ENCODE data around the gene TNFRSF1A.

TNFRSF1A gene

DNA sequence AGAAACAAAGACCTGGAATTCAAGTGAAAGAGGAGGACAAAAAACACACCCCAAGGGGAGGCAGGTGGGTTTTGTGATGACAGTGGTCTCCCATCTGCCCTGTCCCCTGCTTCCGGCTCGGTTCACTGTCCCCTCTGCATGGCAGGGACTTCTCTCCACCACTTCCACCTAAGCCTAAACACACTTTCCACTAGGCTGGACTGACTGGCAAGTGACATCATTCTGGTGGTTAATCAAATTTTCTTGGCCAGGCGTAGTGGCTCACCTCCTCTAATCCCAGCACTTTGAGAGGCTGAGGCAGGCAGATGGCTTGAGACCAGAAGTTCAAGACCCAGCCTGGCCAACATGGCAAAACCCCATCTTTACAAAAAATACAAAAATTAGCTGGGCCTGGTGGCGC is 19.5 kb downstream of the TNFRSF1A start:
- no peak for DNase-seq

DNA sequence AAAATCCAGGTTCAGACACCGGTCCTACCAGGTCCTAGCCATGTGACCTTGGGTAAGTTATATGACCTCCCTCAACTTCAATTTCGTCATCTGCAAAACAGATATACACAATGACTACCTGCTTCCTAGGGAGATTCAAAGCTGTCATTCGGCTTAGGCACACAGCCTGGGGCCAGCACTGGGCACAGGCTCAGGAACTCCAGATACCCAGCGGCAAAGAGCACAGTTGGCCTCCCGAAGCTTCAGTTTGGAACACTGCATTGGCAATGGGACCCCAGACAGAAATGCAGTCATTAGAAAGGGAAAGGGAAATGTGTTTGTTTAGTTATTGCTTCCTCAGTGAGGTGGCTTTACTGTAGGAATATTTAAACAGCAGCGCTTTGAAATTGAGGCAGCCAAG is 20.0 kb downstream of the TNFRSF1A start:
- DNase-seq = no peak

DNA sequence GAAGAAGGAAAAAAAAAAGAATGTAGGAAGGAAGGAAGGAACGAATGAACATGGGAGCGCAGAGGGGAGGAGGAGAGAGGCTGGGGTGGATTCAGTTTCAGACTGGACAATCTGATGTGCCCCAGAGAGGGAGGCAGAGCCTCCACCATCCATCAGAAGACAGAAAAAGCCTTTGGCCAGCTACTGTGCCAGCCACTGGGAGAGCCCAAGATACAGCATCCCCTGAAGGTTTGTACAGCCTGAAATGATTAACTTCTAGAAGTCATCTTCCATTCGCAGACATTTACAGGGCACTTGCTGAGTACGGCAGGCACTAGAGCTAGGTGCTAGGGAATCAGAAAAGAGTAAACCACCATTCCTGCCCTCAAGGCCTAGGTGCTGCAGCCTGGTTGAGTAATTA is 22.4 kb downstream of the TNFRSF1A start:
- DNase-seq = no peak

DNA sequence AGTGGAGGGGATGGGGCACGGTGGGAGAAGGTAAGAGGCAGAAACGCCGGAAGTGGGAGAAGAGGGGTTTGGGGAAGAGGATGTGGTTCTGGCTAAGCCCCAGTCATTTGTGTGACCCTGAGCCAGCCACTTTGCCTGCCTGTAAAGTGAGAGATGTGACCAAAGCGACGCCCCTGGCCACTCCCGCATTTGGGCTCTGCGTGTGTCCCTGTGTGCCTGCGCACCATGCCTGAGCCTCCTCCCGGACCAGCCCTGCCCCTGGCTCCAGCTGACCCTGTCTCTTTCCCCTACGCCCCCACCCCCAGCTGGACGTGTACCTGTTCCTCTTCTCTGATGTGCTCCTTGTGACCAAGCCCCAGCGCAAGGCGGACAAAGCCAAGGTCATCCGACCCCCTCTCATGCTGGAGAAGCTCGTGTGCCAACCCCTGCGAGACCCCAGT is 23.4 kb downstream of the TNFRSF1A start:
- DNase-seq = no peak

DNA sequence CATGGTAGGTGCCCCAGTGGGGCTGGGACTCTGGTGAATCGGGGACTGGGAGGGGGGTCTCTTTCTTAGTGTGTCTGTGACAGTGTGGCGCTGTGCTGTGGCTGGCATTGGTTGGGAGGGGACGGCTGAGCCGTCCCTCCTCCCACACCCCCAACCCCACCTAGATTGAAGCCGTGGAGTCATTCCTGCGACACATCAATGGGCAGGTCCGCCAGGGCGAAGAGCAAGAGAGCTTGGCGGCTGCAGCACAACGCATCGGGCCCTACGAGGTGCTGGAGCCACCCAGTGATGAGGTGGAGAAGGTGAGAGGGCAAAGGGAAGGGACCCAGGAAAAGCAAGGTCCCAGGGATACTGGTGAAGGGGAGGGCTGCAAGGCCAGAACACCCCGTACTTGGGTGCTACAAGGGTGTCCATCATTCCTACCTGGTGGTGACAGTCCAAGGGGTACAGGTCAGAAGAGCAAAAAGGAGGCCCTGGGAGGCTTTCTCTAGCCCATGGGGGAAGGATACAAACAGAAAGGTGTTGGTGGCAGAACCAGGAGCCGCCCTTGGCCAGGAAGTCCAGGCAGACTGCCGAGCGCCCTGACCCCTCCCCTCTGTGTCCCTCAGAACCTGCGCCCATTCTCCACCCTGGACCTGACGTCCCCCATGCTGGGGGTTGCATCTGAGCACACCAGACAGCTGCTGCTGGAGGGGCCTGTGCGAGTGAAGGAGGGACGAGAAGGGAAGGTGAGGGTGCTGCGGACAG is 24.0 kb downstream of the TNFRSF1A start:
- DNase-seq = no peak

DNA sequence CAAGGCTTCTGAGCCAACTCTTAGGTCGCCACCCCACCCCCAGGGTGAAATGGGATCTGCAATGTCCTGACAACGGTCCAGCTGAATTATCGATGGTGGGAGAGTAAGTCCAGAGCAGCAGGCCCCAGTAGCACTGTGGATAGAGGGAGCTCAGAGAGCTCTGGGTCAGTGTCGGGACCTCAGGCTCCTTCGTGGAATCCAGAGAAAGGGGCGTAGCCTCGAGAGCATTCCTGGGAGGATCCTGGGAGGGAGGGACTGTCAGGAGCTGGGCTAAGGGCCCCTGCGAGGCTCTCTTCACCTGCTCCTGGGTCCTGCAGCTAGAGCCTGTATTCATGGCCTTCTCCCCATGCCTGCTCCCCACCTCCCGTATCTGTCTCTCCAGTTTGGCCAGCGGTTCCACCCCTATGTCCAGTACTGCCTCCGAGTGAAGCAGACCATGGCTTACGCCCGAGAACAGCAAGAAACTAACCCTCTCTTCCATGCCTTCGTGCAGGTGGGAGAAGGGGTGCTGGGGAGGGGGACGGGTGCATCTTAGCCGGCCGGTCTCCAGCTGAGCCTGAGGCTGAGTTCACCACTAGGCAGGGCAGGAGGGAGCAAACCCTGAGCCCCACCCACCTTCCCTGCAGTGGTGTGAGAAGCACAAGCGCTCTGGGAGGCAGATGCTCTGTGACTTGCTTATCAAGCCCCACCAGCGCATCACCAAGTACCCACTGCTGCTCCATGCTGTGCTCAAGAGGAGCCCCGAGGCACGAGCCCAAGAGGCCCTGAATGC is 24.8 kb downstream of the TNFRSF1A start:
- no peak for DNase-seq

DNA sequence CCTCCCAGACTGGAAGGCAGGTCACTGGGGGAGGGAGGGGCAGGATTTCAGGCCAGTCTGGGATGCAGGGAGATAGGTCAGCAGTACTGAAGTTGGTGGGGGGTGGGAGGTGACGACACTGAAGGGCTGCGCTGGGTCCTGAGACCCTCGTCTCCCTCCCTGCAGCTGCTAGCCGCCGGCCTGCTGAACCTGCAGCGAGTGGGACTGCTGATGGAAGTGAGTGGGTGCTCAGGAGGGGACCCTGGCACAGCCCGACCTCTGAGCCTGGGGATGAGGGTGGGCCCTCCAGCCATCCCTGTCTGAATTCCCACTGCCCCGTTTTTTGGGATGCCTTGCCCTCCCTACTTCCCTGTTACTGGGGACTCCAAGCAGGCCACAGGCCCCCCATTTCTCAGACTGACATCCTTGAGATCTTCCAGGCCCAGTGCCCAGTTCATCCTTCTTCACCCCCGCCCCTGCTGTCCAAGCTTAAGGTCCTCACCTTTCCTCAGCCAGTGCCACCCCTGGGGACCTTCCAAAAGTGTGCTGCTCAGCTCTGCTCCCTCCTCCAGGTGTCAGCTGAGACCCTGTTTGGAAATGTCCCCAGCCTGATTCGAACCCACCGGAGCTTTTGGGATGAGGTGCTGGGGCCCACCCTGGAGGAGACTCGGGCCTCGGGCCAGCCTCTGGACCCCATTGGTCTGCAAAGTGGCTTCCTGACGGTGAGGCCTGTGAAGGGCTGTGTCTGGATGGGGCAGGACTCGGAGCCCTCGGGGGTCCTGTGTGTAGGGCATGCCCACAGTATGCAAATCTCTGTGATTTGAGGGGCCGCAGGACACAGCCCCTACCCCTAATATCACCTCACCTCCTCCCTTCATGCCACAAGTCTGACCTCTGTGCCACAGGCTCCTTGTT is 25.9 kb downstream of the TNFRSF1A start:
- no peak for DNase-seq

DNA sequence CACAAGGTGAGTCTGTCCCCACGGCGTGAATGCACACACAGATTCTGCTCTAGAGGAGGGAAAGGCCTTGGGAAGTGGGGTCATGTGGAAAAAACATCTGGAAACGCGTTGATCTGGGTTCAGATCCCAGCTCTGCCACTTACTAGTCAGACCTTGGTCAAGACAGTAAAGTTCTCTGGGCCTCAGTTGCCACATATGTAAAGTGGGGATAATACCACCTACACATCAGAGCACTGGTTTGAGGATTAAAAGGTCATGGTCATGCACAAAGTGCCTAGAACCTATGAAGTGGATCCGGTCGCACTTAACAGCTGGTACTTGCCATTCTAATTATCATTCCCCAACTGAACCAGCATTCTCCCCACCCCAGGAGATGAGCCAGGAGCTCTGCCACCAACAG is 26.7 kb downstream of the TNFRSF1A start:
- no peak for DNase-seq

DNA sequence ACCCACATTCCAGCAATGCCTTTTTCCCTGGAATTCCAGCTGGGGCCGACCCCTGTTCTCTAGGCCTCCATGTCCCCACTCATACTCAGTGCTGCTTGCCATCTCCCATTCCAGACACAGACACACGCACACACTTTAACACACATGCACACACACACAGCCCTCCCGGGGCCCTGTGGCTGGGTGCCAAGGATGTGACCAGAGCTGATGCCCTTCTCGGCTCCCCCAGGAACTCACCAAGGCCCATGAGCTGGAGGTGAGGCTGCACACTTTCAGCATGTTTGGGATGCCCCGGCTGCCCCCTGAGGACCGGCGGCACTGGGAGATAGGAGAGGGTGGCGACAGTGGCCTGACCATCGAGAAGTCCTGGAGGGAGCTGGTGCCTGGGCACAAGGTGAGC is 27.1 kb downstream of the TNFRSF1A start:
- no peak for DNase-seq

DNA sequence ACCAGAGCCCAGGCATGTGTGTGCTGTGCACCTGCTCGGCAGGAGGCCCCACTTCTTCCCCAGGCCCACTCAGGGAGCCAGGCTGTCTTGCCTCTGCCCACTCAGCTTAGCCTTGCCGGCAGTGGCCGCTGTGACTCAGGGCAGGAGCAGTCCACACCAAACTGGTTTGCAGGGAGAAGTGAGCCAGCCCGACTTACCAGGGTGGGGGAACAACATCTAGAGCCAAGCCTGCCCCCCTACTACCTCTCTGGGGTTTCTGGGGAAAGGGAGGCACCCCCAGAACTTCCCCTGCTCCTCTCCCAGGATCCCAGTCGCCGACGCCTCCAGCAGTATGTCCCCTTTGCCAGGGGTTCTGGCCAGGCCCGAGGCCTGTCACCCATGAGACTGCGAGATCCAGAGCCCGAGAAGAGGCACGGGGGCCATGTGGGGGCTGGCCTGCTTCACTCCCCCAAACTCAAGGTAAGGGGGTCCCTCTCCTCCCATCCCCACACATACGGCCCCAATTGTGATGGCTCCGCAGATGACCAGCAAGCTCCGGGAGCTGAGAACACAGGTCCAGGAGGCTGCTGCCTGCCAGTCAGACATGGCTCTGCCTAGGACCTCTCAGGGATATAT is 28.4 kb downstream of the TNFRSF1A start:
- DNase-seq = no peak

DNA sequence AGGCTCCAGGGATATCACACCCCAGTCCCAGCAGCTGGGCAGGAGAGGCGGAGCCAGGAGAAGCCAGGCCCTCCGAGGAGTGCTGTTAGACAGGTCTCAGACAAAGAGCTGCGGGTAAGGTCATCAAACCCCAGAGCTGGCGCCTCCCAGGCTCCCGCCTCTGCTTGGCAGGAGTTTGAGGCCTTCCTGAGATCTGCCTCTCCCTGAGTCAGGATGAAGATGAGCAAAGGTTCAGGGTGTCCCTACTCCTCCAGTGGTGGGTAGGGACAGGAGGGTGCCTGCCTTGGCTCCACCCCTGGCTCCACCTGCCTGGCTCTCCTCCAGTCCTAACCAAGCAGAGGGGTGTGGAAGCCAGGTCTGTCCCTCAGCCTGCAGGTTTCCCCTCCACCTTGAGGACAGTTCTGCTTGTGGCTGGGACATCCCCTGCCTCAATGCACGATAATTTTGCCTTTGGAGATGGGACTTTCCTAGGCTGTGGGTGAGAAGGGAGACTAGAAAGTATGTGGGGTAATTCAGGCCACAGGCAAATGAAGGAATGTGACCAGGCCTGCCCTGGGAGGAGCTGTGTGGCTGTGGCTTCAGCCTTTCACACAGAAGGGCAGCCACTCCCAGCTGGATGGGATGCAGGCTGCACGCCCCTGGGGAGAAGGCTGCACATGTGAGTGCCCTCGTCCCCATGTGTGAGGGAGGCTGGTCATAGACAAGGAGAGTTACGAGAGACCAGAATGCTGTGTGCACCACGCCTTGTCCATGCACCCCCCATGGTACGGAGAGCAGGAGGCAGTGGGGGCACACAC is 29.1 kb downstream of the TNFRSF1A start:
- DNase-seq = peak; percentile 67

DNA sequence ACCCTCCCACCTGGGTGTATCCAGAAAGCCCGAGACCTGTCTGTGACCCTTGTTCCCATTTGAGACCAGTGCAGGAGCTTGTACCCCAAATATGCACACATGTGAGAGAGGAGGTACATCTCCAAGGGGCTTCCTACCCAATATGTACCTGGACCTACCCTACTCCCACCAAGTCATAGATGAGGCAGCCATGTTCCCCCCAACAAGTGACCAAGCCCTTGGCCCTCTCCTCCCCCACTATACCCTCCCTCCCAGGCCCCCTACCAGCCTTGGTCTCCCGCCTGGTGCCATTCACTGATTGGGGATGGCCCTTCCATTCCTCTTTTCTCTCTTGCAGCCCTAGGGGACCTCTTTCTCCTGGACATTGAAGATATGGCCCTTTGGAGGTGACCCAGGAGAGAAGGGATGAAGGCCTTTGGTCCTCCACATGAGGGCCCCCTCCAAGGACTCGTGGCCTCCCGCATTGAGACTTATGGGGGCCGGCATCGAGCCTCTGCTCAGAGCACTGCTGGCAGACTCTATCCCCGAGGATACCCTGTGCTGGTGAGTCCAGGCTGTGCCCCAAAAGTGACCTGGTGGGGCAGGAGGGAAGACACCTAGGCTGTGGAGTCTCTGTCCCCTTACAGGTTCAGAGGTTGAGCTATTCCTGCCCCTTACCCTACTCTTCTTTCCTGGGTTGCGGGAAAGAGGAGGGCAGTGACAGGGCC is 29.9 kb downstream of the TNFRSF1A start:
- DNase-seq = no peak

DNA sequence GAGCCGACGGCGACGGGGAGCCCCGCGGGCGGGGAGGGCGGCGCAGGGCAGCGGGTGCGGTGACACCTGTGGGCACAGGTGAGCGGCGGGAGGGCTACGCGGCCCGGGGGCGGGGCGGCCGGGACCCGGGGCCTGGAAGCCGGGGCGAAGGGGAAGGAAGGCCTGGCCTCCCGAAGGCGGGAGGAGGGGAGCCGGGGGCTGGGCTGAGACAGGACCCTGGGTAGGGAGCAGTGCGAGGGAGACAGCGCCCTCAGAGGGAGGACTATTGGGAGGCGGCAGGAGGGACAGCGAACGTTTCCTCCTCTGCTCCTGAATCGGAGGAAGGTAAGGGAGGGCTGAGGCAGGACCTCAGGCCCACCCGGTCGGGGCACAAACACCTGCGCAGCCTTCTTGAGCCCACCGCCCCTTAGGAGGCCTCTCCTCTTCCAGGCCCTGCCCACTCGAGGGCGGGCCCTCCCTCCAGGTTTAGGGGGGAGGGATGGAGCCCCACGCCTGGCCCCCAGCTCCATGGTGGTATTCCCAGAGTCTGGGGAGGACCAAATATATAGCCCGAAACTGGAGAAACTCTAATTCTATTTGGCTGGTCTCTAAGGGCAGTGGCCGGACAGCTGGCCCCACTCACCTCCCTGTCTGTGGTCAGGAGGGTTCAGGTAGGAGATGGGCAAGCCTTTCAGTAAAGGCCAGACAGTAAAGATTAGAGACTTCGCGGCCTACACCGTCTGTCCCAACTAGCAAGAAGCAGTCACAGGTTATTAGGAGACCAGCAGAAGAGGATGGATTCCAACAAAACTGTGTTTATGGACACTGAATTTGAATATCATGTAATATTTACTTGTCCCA is 30.9 kb downstream of the TNFRSF1A start:
- DNase-seq = no peak

DNA sequence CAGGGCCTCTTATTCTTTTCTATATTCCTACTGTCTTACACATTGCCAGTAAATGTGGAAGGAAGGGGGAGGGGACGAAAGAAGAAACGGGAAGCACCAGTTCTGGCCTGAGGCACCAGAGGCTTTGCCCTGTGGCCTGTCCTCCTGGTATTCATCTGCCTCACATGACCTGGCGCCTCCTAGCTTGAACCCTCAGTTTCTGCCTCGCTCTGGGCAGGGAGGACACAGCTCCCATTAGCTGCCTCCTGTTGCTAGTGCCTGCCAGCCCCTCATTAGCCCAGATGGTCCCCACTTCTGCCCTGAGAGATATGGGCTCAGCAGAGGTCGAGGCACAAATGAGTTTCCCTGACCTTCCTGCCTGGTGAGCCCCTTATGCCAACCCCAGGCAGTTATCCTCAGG is 34.3 kb downstream of the TNFRSF1A start:
- no peak for DNase-seq

DNA sequence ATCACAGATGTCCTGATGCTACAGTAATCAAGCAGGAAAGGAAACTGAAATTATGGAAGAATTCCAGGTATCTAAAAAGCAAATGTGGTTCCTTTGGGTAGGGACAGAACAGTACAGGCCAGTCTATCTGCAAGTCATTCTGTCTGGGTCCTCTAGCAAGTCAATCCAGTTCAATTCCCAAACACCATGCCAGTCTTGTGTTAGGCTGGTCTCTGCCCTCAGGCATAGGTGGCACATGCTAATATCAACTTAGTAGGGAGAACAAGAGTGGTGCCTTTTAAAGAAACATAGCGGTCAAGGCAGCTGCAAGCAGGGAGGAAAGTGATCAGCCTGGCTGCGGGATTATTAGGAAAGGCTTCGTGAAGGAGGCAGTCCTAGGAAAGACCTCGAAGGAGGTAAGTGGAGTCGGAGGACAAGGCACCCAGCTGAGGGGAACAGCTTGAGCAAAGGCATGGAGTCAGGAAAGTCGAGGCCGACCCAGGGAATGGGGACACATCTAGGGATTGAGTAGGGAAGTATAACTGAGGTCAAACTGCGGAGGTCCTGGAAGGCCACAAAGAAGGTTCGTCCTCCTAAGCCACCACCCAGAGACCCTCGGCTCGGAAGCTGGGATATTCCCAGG is 35.2 kb downstream of the TNFRSF1A start:
- no peak for DNase-seq

DNA sequence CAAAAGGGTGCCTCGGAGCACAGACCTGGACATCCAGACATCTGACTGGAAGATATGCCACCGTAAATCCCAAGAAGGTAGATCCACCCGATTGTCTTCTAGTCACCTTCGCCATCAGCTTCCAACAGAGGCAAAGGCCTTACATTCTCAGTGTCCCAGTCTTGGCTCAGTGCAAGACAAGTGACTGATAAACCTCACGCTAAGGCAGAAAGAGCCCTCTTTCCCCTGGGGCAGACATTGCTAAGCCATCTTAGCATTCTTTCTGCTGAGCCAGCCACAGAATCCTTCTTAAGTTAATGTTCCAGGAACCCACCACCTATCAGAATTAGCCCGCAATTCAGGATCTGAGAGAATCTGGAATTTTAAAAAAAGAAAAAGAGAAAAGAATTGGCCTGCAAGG is 35.7 kb downstream of the TNFRSF1A start:
- DNase-seq = no peak

DNA sequence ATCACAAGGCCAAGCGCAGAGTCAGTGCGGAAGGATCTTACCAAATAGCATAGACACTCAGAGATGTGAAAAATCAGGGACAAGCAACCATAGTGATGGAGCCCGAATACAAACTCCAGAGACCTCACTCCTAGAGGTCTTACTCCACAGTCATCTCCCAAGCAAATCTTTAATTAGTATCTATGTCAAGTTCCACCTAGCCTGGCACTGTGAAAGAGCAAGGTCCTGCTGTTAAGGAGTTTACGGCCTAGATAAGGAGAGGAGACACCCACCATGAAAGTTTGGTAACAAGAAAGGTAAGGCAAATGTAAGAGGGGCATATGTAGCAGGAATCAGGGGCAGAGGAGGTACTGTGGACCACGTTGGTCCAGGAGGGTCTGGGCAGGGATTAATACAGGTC is 38.8 kb downstream of the TNFRSF1A start:
- DNase-seq = no peak

DNA sequence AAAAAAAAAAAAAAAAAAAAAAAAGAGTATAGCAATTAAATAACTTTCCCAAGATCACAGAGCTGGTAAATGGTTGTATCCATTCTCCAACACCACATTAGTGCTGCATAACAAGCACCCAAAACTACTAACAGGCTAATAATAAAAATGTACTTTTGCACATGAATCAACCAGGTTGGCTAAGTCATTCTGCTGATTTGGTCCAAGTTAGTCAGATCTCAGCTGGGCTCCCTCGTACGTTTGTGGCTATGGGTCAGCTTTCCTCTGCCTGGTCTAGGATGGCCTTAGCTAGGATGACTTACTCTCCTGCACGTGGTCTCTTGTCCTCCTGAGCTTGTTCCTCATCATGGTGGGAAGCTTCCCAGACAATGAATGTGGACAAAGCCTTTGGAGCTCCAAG is 39.3 kb downstream of the TNFRSF1A start:
- DNase-seq = no peak

DNA sequence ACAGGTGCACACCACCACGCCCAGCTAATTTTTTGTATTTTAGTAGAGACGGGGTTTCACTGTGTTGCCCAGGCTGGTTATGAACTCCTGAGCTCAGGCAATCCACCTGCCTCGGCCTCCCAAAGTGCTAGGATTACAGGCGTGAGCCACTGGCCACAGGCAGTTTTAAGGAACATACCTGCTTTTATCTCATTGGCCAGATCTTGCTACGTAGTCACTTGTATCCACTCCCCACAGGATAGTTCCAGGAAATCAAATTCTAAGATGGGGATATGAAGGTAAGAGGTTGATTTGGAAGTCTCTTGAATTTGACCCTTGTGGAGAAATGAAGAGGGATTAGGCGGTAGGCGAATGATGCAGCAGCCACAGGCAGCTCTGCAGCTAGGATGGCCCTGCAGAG is 40.2 kb downstream of the TNFRSF1A start:
- DNase-seq = no peak

DNA sequence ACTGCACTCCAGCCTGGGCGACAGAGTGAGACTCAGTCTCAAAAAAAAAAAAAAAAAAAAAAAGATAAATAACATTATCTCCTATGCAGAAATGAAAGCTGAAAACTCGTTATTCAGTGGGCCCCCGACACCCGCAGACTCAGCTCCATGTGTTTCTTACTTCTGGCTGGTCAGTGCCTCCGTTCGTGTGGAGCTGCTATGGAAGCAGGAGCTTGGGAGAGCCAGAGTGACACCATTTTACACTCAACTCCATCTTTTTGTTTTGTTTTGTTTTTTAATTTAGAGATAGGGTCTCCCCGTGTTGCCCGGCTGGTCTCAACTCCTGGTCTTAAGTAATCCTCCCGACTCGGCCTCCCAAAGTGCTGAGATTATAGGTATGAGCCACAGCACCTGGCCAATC is 44.7 kb downstream of the TNFRSF1A start:
- no peak for DNase-seq
